Esophagus muscularis mucosa (tissue), 4 donors: ENCODE data around the gene GGA2.

Experiments
- CTCF ChIP-seq, 3 experiments: fragments of 200-600 bp in 2 of 3; fragments of 450-650 bp in 1 of 3; sonication (generic) in 2 of 3; IDR thresholded peaks; one replicate each; pipeline ENCODE4 v1.5.1; 2017 to 2019; ENCODE audit warnings: antibody characterized with exemption in 3 of 3, mild to moderate bottlenecking in 2 of 3, moderate library complexity in 1 of 3
- EP300 ChIP-seq: sonication (generic); formaldehyde crosslinking; IDR thresholded peaks from one replicate; pipeline ENCODE4 v1.6.1; 2017; ENCODE audit warnings: antibody characterized with exemption
- POLR2A ChIP-seq: fragments of 450-650 bp; IDR thresholded peaks from one replicate; pipeline ENCODE4 v1.6.1; 2017; ENCODE audit warnings: antibody characterized with exemption, moderate library complexity, mild to moderate bottlenecking, low read depth
- POLR2AphosphoS5 ChIP-seq, 2 donors: sonication (generic); formaldehyde crosslinking; IDR thresholded peaks; one replicate each; pipeline ENCODE4 v1.6.1; 2017; ENCODE audit warnings: antibody characterized with exemption in 2 of 2

DNA sequence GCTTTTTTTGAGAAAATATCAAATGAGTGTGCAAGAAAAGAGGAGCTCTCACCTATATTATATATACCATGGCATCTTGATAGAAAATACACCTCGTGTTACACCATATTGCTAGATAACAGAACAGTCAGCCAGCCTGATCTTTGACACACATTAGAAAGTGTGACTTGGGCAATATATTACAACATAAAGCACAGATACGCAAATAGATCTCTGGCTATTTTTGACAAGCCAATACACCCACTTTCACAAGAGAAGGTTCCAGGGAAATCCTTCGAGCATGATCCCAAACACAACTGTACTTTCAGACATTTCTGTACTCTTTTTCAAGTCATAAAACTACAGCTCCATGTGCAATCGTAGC lies 9.4 kb downstream of the GGA2 start:
- TF ChIP-seq CTCF (IDR thresholded peaks at IDR 0.05) (no peak), EP300 (no peak), POLR2A (no peak), POLR2AphosphoS5 (IDR thresholded peaks at IDR 0.05) (no peak)
